H1 (cell line): ENCODE measurements around the gene NDST3.

Experiments used
- ASH2L ChIP-seq: fragments of 200-600, 300-600 bp; sonication (generic); IDR thresholded peaks from one replicate; pipeline ENCODE4 v1.7.1; 2017; ENCODE audit warnings: low read length
- CBX8 ChIP-seq: fragments of 300-800, 300-1000 bp; sonication (generic); IDR thresholded peaks from 2 replicates; pipeline ENCODE4 v1.7.1; 2016; ENCODE audit warnings: low read depth, low read length, borderline replicate concordance
- CEBPB ChIP-seq: IDR thresholded peaks from 2 replicates; pipeline ENCODE4 v1.6.1; 2012; ENCODE audit warnings: low read depth, low read length
- CHD2 ChIP-seq: IDR thresholded peaks from 2 replicates; pipeline ENCODE4 v1.6.1; 2012; ENCODE audit warnings: low read length, improper control_type of control experiment
- EZH2 ChIP-seq: fragments of 200-600 bp; sonication (generic); IDR thresholded peaks from 2 replicates; pipeline ENCODE4 v1.7.1; 2012; ENCODE audit warnings: low read depth, mild to moderate bottlenecking, moderate library complexity, low read length, inconsistent platforms; ENCODE audit not compliant: severe bottlenecking
- GTF2F1 ChIP-seq: IDR thresholded peaks from 2 replicates; pipeline ENCODE4 v1.6.1; 2012; ENCODE audit warnings: low read depth, low read length, improper control_type of control experiment, borderline replicate concordance
- POLR2A ChIP-seq, 2 experiments: IDR thresholded peaks; 1 replicate in 1 of 2; 2 replicates in 1 of 2; pipeline ENCODE4 v1.6.1; 2011; ENCODE audit warnings: low read depth in 2 of 2, low read length in 2 of 2, mild to moderate bottlenecking in 2 of 2; ENCODE audit errors: control extremely low read depth in 1 of 2
- RAD21 ChIP-seq, 2 experiments: IDR thresholded peaks in 1 of 2; conservative IDR thresholded peaks in 1 of 2; 2 replicates each; pipeline ENCODE4 v1.6.1; 2011; ENCODE audit warnings: low read depth in 2 of 2, low read length in 2 of 2, improper control_type of control experiment in 1 of 2, inconsistent platforms in 1 of 2, mild to moderate bottlenecking in 1 of 2, moderate library complexity in 1 of 2
- RFX5 ChIP-seq: IDR thresholded peaks from 2 replicates; pipeline ENCODE4 v1.6.1; 2011; ENCODE audit warnings: low read depth, low read length, improper control_type of control experiment, borderline replicate concordance
- RNF2 ChIP-seq: fragments of 200-900, 300-1000 bp; sonication (generic); IDR thresholded peaks from 2 replicates; pipeline ENCODE4 v1.7.1; 2016; ENCODE audit warnings: borderline replicate concordance, low read depth, mild to moderate bottlenecking, antibody characterized with exemption, low read length; ENCODE audit not compliant: poor library complexity, severe bottlenecking; ENCODE audit errors: missing control alignments
- SUZ12 ChIP-seq: fragments of 200-600 bp; sonication (generic); IDR thresholded peaks from 2 replicates; pipeline ENCODE4 v1.6.1; 2012; ENCODE audit warnings: mild to moderate bottlenecking, inconsistent platforms, low read length, moderate library complexity, mixed read lengths
- TF ChIP-seq, protein P1 (sequence below), 3 experiments: IDR thresholded peaks; 1 replicate in 2 of 3; 2 replicates in 1 of 3; pipeline versions ENCODE4 v1.5.1 to v1.6.1; 2011; ENCODE audit warnings: low read length in 3 of 3, mild to moderate bottlenecking in 3 of 3, inconsistent platforms in 2 of 3, low read depth in 1 of 3, moderate library complexity in 1 of 3; ENCODE audit not compliant: insufficient read depth in 1 of 3; ENCODE audit errors: control extremely low read depth in 1 of 3
- TF ChIP-seq, protein P2 (sequence below): IDR thresholded peaks from 2 replicates; pipeline ENCODE4 v1.6.1; 2012; ENCODE audit warnings: inconsistent platforms

DNA sequence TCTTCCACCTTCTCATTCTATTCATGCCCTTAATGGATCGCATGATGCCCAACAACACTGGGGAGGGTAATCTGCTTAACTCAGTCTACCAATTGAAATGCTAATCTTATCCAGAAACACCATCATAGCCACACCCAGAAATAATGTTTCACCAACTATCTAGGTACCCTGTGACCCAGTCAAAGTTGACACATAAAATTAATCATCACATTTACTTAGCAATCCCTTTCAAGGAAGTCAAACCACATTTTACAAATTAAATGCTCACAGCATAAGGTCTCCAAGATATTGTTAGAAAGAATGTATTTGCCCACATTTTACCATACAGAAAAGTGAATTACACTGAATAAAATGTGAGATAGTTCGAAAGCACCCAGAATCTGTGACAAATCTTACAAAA, 226.0 kb downstream of the NDST3 start:
- TF ChIP-seq RFX5, result no peak
- no peak for TF ChIP-seq RNF2
- TF ChIP-seq EZH2, result no peak
- TF ChIP-seq CEBPB, result no peak
- no peak for TF ChIP-seq CHD2
- TF ChIP-seq POLR2A (IDR thresholded peaks at IDR 0.05; ENCODE audit: control extremely low read depth in 1 of 2, low read depth in 2 of 2, low read length in 2 of 2), result no peak
- TF ChIP-seq, protein P1, sequence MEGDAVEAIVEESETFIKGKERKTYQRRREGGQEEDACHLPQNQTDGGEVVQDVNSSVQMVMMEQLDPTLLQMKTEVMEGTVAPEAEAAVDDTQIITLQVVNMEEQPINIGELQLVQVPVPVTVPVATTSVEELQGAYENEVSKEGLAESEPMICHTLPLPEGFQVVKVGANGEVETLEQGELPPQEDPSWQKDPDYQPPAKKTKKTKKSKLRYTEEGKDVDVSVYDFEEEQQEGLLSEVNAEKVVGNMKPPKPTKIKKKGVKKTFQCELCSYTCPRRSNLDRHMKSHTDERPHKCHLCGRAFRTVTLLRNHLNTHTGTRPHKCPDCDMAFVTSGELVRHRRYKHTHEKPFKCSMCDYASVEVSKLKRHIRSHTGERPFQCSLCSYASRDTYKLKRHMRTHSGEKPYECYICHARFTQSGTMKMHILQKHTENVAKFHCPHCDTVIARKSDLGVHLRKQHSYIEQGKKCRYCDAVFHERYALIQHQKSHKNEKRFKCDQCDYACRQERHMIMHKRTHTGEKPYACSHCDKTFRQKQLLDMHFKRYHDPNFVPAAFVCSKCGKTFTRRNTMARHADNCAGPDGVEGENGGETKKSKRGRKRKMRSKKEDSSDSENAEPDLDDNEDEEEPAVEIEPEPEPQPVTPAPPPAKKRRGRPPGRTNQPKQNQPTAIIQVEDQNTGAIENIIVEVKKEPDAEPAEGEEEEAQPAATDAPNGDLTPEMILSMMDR (IDR thresholded peaks at IDR 0.05; ENCODE audit: control extremely low read depth in 1 of 3, insufficient read depth in 1 of 3, low read depth in 1 of 3, low read length in 3 of 3), result no peak
- no peak for TF ChIP-seq GTF2F1
- no peak for TF ChIP-seq ASH2L
- no peak for TF ChIP-seq RAD21 (IDR thresholded peaks at IDR 0.05 in 1 of 2, conservative IDR thresholded peaks at IDR 0.05 in 1 of 2; ENCODE audit: low read depth in 2 of 2, low read length in 2 of 2)
- TF ChIP-seq, protein P2, sequence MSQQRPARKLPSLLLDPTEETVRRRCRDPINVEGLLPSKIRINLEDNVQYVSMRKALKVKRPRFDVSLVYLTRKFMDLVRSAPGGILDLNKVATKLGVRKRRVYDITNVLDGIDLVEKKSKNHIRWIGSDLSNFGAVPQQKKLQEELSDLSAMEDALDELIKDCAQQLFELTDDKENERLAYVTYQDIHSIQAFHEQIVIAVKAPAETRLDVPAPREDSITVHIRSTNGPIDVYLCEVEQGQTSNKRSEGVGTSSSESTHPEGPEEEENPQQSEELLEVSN, result no peak
- no peak for TF ChIP-seq SUZ12
- no peak for TF ChIP-seq CBX8
